Mammary epithelial cell (primary cell): Measurements from ENCODE around the gene TRIM46.

Experiments
- EZH2 ChIP-seq: IDR thresholded peaks from 2 replicates; pipeline ENCODE4 v1.6.1; 2012; ENCODE audit warnings: low read length, inconsistent platforms, borderline replicate concordance
- TF ChIP-seq, protein P1 (sequence below), 2 donors: IDR thresholded peaks in 1 of 2; conservative IDR thresholded peaks in 1 of 2; 2 replicates each; pipeline ENCODE4 v1.5.1; 2011 to 2012; ENCODE audit warnings: inconsistent platforms in 2 of 2, low read length in 2 of 2, mild to moderate bottlenecking in 2 of 2, control low read depth in 1 of 2, low read depth in 1 of 2; ENCODE audit not compliant: insufficient read depth in 1 of 2; ENCODE audit errors: extremely low read depth in 1 of 2

DNA sequence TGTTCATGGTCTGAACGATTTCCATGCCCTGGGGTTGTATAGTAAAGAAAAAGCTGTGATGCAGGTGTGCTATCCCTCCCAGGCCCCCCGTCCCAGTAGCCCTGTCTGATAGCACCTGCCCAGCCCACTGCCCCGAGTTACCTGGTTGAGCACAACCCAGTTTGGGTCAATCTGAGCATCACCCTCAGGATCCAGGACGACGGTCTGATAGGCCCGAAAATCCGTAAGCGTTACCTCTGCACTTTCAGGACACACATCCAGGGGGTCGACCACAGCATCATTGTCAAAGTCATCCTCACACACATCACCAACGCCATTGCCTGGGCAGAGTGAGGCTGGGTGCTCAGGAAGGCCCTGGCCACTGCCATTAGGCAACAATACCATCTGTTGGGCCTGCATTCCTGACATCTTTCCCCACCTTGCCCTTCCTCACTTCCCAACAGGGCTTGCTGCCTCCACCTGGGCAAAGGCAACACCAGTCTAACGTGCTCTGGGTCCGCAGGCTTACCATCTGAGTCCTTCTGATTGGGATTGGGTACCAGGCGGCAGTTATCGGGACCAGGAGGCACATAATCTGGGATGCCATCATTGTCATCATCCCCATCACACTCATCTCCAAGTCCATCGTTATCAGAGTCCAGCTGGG, 24.4 kb downstream of the TRIM46 start:
- TF ChIP-seq, protein P1, sequence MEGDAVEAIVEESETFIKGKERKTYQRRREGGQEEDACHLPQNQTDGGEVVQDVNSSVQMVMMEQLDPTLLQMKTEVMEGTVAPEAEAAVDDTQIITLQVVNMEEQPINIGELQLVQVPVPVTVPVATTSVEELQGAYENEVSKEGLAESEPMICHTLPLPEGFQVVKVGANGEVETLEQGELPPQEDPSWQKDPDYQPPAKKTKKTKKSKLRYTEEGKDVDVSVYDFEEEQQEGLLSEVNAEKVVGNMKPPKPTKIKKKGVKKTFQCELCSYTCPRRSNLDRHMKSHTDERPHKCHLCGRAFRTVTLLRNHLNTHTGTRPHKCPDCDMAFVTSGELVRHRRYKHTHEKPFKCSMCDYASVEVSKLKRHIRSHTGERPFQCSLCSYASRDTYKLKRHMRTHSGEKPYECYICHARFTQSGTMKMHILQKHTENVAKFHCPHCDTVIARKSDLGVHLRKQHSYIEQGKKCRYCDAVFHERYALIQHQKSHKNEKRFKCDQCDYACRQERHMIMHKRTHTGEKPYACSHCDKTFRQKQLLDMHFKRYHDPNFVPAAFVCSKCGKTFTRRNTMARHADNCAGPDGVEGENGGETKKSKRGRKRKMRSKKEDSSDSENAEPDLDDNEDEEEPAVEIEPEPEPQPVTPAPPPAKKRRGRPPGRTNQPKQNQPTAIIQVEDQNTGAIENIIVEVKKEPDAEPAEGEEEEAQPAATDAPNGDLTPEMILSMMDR (conservative IDR thresholded peaks at IDR 0.05 in 1 of 2, IDR thresholded peaks at IDR 0.05 in 1 of 2; ENCODE audit: extremely low read depth in 1 of 2, insufficient read depth in 1 of 2, low read depth in 1 of 2, low read length in 2 of 2), result no peak
- TF ChIP-seq EZH2, result no peak
